ENCODE results near the gene CD79B.
"Not testable (repeated sequence)": the region's sequence is repeated elsewhere in the genome, so short reads cannot be mapped to it uniquely, and the experiment has no call there.

Gene CD79B

GRCh38 chr17:63933598-63933997 is 1.5 kb upstream of the CD79B start:
- DNase-seq = no peak

- DNase-seq = no peak
Measured at GRCh38 chr17:63932721-63933120, 590 bp upstream of the CD79B start.

GRCh38 chr17:63930951-63931575 is 1.1 kb downstream of the CD79B start:
- peak in 4 of 56 donors; percentile 1 to 26 (median 8) for DNase-seq

GRCh38 chr17:63929860-63930766 is 2.0 kb downstream of the CD79B start:
- no peak for DNase-seq

- DNase-seq = no peak
Measured at GRCh38 chr17:63928966-63929695, 3.0 kb downstream of the CD79B start.

- DNase-seq = no peak
Measured at GRCh38 chr17:63928172-63928666, 3.9 kb downstream of the CD79B start.

GRCh38 chr17:63927464-63928171 is 4.5 kb downstream of the CD79B start:
- DNase-seq = no peak

GRCh38 chr17:63926164-63926563 is 6.0 kb downstream of the CD79B start:
- DNase-seq = no peak

GRCh38 chr17:63925615-63926014 is 6.5 kb downstream of the CD79B start:
- DNase-seq = no peak

GRCh38 chr17:63922402-63922801 is 9.7 kb downstream of the CD79B start:
- DNase-seq = not testable (repeated sequence)

GRCh38 chr17:63920779-63921178 is 11.4 kb downstream of the CD79B start:
- DNase-seq = not testable (repeated sequence)

- not testable (repeated sequence) for DNase-seq
Measured at GRCh38 chr17:63920050-63920449, 12.1 kb downstream of the CD79B start.

GRCh38 chr17:63919311-63919723 is 12.8 kb downstream of the CD79B start:
- DNase-seq = peak in 27 of 56 donors; percentile 3 to 64 (median 10)

GRCh38 chr17:63918789-63919305 is 13.3 kb downstream of the CD79B start, which contains the start of gene GH1:
GH1 (minus strand) TSS chr17:63918839; CDS start chr17:63918776, 63 bp downstream.
- DNase-seq = not testable (repeated sequence)

- DNase-seq = no peak
Measured at GRCh38 chr17:63918305-63918704, 13.8 kb downstream of the CD79B start.

GRCh38 chr17:63917646-63918045 is 14.5 kb downstream of the CD79B start:
- DNase-seq = no peak

GRCh38 chr17:63917206-63917605 is 14.9 kb downstream of the CD79B start:
- DNase-seq = not testable (repeated sequence)

GRCh38 chr17:63916566-63917185 is 15.5 kb downstream of the CD79B start:
- DNase-seq = no peak

- not testable (repeated sequence) for DNase-seq
Measured at GRCh38 chr17:63915753-63916152, 16.4 kb downstream of the CD79B start.

- DNase-seq = no peak
Measured at GRCh38 chr17:63914471-63914870, 17.7 kb downstream of the CD79B start.
